IMR-90 (cell line): ENCODE results near the gene CA12.

Experiments used
- POLR2A ChIP-seq: IDR thresholded peaks from 2 replicates; pipeline ENCODE4 v1.6.1; 2012; ENCODE audit warnings: mild to moderate bottlenecking, low read depth, low read length
- TF ChIP-seq, protein P1 (sequence below): conservative IDR thresholded peaks from 2 replicates; pipeline ENCODE4 v1.5.1; 2012; ENCODE audit warnings: mild to moderate bottlenecking, low read depth, low read length, improper control_type of control experiment

DNA sequence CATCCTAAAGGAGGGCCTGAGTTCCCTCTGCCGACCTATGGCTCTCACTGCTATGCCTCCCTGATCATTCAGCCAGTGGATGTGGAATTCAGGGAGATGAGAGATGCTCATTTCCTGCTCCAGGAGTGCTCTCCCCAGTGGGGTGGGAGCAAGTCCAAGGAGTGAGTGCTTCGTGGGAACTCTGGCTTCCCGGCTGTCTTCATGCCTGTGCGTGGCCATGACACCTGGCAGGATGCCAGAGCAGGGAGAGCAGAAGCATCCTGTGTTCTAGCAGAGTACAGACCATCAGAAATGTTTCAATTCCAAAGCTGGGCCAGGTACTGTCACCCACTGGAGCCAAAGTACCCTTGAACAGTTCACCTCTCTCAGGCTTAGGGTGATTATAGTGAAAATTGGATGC lies 59.1 kb downstream of the CA12 start:
- TF ChIP-seq, protein P1, sequence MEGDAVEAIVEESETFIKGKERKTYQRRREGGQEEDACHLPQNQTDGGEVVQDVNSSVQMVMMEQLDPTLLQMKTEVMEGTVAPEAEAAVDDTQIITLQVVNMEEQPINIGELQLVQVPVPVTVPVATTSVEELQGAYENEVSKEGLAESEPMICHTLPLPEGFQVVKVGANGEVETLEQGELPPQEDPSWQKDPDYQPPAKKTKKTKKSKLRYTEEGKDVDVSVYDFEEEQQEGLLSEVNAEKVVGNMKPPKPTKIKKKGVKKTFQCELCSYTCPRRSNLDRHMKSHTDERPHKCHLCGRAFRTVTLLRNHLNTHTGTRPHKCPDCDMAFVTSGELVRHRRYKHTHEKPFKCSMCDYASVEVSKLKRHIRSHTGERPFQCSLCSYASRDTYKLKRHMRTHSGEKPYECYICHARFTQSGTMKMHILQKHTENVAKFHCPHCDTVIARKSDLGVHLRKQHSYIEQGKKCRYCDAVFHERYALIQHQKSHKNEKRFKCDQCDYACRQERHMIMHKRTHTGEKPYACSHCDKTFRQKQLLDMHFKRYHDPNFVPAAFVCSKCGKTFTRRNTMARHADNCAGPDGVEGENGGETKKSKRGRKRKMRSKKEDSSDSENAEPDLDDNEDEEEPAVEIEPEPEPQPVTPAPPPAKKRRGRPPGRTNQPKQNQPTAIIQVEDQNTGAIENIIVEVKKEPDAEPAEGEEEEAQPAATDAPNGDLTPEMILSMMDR: no peak
- TF ChIP-seq POLR2A: no peak
